Measurements from ENCODE around the gene PBX1.

DNA sequence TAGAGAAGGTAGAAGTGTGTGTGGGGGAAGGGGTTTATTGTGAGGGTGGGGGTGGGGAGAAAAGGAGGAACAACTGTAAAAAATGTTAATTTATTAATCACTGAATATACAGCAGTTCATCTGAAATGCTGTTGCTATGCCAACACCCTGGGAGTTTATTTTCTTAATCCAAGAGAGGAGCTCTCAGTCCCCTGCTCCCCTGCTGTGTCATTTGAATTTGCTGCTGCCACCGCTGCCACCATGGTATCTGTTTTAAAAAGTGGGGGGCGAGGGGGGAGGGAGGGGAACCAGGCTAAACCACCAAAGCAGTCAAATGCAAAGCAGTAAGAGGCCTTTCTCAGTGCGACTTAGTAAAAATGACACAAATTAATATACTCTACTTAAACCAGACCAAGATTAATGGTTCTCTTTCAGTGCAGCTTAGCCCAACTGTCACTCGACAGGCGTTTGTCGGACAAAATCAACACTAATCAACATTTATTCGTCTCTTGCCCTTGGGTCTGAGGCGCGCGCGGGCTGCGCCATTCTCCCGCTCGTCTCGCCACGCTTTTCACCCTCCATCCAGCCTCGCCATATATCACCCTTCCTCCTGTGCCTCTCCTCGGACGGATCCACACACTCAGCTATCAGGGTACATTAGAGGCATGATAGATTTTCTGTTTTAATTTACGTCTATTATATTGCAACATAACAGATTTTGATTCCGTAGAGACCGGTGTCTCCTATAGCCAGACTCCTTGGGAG lies 76.2 kb downstream of the PBX1 start:
- TF ChIP-seq CTCF (conservative IDR thresholded peaks at IDR 0.05; ENCODE audit: low read depth, low read length), result no peak
- no peak for TF ChIP-seq EZH2 (IDR thresholded peaks at IDR 0.05; ENCODE audit: low read length, unreplicated experiment)
